HCT116 (cell line): Measurements from ENCODE around the gene ERBB4.

ENCODE experiments used
- CBX3 ChIP-seq: IDR thresholded peaks from 2 replicates; pipeline ENCODE4 v1.6.1; 2012; ENCODE audit warnings: low read depth
- CTCF ChIP-seq, 3 experiments: fragments of 200-600 bp in 1 of 3; sonication (generic) in 1 of 3; IDR thresholded peaks in 2 of 3; conservative IDR thresholded peaks in 1 of 3; 2 replicates each; pipeline ENCODE4 v1.5.1; 2012 to 2017; ENCODE audit warnings: low read depth in 2 of 3, low read length in 2 of 3, antibody characterized with exemption in 1 of 3, borderline replicate concordance in 1 of 3, control low read depth in 1 of 3, mild to moderate bottlenecking in 1 of 3, mixed read lengths in 1 of 3, mixed run types in 1 of 3, moderate library complexity in 1 of 3; ENCODE audit not compliant: insufficient read depth in 1 of 3
- EZH2 ChIP-seq: fragments of 200-600 bp; sonication (generic); IDR thresholded peaks from 2 replicates; pipeline ENCODE4 v1.6.1; 2017; ENCODE audit warnings: antibody characterized with exemption, mixed run types
- EZH2phosphoT487 ChIP-seq: fragments of 200-600 bp; IDR thresholded peaks from 2 replicates; pipeline ENCODE4 v1.6.1; 2018; ENCODE audit warnings: antibody characterized with exemption, borderline replicate concordance
- JUND ChIP-seq: IDR thresholded peaks from 2 replicates; pipeline ENCODE4 v1.6.1; 2012
- MAX ChIP-seq: IDR thresholded peaks from 2 replicates; pipeline ENCODE4 v1.6.1; 2012
- POLR2A ChIP-seq: IDR thresholded peaks from 2 replicates; pipeline ENCODE4 v1.7.0; 2011; ENCODE audit warnings: borderline replicate concordance; ENCODE audit not compliant: insufficient read depth, insufficient read length; ENCODE audit errors: extremely low read depth
- POLR2AphosphoS5 ChIP-seq: IDR thresholded peaks from 2 replicates; pipeline ENCODE4 v1.6.1; 2011; ENCODE audit warnings: mild to moderate bottlenecking, low read depth, low read length, moderate library complexity
- RAD21 ChIP-seq: IDR thresholded peaks from 2 replicates; pipeline ENCODE4 v1.6.1; 2012; ENCODE audit warnings: low read depth, mild to moderate bottlenecking
- SP1 ChIP-seq: IDR thresholded peaks from 2 replicates; pipeline ENCODE4 v1.6.1; 2012; ENCODE audit warnings: low read depth
- TCF7L2 ChIP-seq: IDR thresholded peaks from 2 replicates; pipeline ENCODE4 v1.7.0; 2011; ENCODE audit warnings: borderline replicate concordance, inconsistent platforms; ENCODE audit not compliant: insufficient read depth, insufficient read length; ENCODE audit errors: extremely low read depth
- ZNF274 ChIP-seq: fragments of 200-500 bp; sonication (Bioruptor generic); IDR thresholded peaks from 2 replicates; pipeline ENCODE4 v1.6.1; 2014; ENCODE audit warnings: mild to moderate bottlenecking, low read depth, low read length, inconsistent platforms

DNA sequence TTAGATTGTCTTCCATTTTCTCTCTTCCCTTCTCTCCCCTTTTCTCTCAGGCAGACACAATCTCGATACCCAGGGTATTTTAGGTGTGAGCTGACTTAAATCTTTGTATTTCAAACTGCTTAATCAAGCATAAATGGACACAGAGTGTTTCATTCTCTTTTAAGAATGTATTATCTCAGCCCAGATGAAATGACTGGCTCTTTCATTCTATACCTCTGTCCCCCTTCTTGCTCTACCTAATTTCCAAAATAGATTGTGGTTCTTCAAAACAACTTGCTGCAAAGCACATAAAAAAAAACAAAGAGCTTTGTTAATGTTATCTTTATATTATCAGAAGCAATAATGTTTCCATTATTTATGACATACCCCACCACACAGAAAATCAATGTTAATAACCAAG lies 514.6 kb downstream of the ERBB4 start:
- no peak for TF ChIP-seq CTCF (IDR thresholded peaks at IDR 0.05 in 2 of 3, conservative IDR thresholded peaks at IDR 0.05 in 1 of 3; ENCODE audit: borderline replicate concordance in 1 of 3, insufficient read depth in 1 of 3, low read depth in 2 of 3, low read length in 2 of 3)
- no peak for TF ChIP-seq RAD21
- no peak for TF ChIP-seq SP1
- no peak for TF ChIP-seq MAX
- no peak for TF ChIP-seq JUND
- TF ChIP-seq POLR2A, result no peak
- TF ChIP-seq POLR2AphosphoS5, result no peak
- TF ChIP-seq TCF7L2, result no peak
- no peak for TF ChIP-seq CBX3
- TF ChIP-seq EZH2phosphoT487, result no peak
- TF ChIP-seq EZH2, result no peak
- no peak for TF ChIP-seq ZNF274
